Peyer's patch (tissue), 4 donors: Measurements from ENCODE around the gene CACNA1S. TPM values are rescaled to one million over a fixed set of nuclear protein-coding genes. Genes with fewer than 3 reads are reported as not detected.

Experiments
- DNase-seq, 3 donors: peaks; one replicate each; pipeline ENCODE4 v3.0.0-alpha.2; 2017 to 2019
- H3K27ac ChIP-seq, 4 donors: fragments of 200-600 bp; sonication (generic); one replicate each; pipeline ENCODE4 v1.5.1; 2016 to 2019
- H3K27me3 ChIP-seq, 2 donors: fragments of 200-600 bp; sonication (generic); one replicate each; pipeline ENCODE4 v1.5.1; 2019
- H3K36me3 ChIP-seq, 3 donors: fragments of 200-600 bp; sonication (generic); one replicate each; pipeline ENCODE4 v1.5.1; 2016 to 2019
- H3K4me1 ChIP-seq, 4 donors: fragments of 200-600 bp; sonication (generic); one replicate each; pipeline ENCODE4 v1.5.1; 2016 to 2019
- H3K4me3 ChIP-seq, 4 donors: fragments of 200-600 bp; sonication (generic); 1 replicate in 3 of 4; 2 replicates in 1 of 4; pipeline ENCODE4 v1.5.1; 2016 to 2019; ENCODE audit warnings: mild to moderate bottlenecking in 1 of 4
- H3K9me3 ChIP-seq, 4 donors: fragments of 200-600 bp; sonication (generic); one replicate each; pipeline ENCODE4 v1.5.1; 2016 to 2019; ENCODE audit warnings: mild to moderate bottlenecking in 1 of 4
- CTCF ChIP-seq, 6 experiments: fragments of 450-650 bp in 4 of 6; fragments of 200-600 bp in 2 of 6; sonication (generic) in 1 of 6; IDR thresholded peaks; one replicate each; pipeline ENCODE4 v1.5.1; 2017 to 2019; ENCODE audit warnings: antibody characterized with exemption in 6 of 6, mild to moderate bottlenecking in 3 of 6, moderate library complexity in 1 of 6
- POLR2A ChIP-seq, 2 donors: fragments of 450-650 bp; IDR thresholded peaks; one replicate each; pipeline ENCODE4 v1.5.1; 2017; ENCODE audit warnings: antibody characterized with exemption in 2 of 2, mild to moderate bottlenecking in 2 of 2, moderate library complexity in 2 of 2
- total RNA-seq, 4 donors: library from RNA; depleted of rRNA; stranded (reverse); fragments of >200 nt; gene quantifications; one replicate each; pipeline ENCODE4 v1.1.0, GENCODE V29; 2016

The CACNA1S gene
- total RNA-seq, 4 donors from 2014 or later = not detected

- TF ChIP-seq POLR2A (IDR thresholded peaks at IDR 0.05) = no peak
- no peak for TF ChIP-seq CTCF (IDR thresholded peaks at IDR 0.05)
- H3K9me3 ChIP-seq = no peaks in the 10 kb centered on the region
- H3K27ac ChIP-seq = no peak overlapping the region
- no peaks in the 10 kb centered on the region for H3K27me3 ChIP-seq
- DNase-seq = no peak
- H3K4me1 ChIP-seq = no peaks in the 10 kb centered on the region
- H3K36me3 ChIP-seq = no peaks in the 10 kb centered on the region
- H3K4me3 ChIP-seq = no peak overlapping the region
Measured at GRCh38 chr1:201048521-201048920, 63.7 kb downstream of the CACNA1S start.

DNA sequence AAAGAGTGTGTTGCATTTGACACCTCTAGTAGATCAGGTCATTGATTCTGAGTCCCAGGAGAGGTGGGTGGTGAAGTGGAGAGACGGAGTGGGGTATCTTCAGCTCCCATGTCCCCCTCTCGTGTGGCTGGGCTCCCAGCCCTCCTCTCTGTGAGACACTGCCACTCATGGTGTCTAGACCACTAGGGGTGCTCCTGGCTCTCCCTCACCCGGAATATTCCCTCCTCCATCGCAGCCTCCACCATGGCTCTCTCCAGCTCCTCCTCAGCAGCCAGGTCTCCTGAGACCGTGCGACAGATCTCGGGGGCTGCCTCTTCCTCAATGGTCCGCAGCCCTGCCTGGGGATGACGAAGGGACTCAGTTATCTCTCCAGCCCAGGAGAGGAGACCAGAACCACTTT, 68.1 kb downstream of the CACNA1S start:
- no peak for TF ChIP-seq POLR2A (IDR thresholded peaks at IDR 0.05)
- TF ChIP-seq CTCF (IDR thresholded peaks at IDR 0.05) = no peak
- DNase-seq = no peak
- no peak overlapping the region for H3K4me3 ChIP-seq
- no peaks in the 10 kb centered on the region for H3K9me3 ChIP-seq
- no peaks in the 10 kb centered on the region for H3K4me1 ChIP-seq
- H3K36me3 ChIP-seq = no peaks in the 10 kb centered on the region
- H3K27ac ChIP-seq = no peak overlapping the region
- no peaks in the 10 kb centered on the region for H3K27me3 ChIP-seq

- Histone ChIP-seq H3K27ac (no peak overlapping the region), H3K36me3 (no peaks in the 10 kb centered on the region), H3K4me3 (no peak overlapping the region), H3K27me3 (no peaks in the 10 kb centered on the region), H3K4me1 (no peaks in the 10 kb centered on the region), H3K9me3 (no peaks in the 10 kb centered on the region)
- TF ChIP-seq POLR2A (IDR thresholded peaks at IDR 0.05) (no peak), CTCF (IDR thresholded peaks at IDR 0.05) (peak; percentile 84 to 94 (median 91))
- DNase-seq = peak; percentile 68 to 88 (median 75)
Measured at GRCh38 chr1:201042779-201043461, 69.3 kb downstream of the CACNA1S start.

DNA sequence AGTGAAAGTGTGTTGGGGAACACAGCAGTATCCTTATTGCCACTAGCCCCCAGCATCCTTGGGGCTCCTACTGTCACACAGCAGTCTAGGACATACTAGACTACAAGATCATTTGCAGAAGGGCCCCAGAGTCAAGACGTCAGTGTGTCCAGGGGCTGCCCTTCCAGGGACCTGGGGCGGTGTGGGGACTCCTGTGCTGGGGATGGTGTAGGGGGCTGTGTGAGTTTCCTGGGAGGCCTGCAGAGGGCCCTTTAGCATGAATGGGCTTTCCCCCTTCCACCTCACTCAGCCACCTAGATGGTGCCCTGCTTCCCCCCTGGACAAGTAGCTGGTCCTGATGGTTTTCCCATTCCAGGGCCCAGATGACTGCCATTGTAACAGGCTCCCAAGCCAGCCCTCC, 71.2 kb downstream of the CACNA1S start:
- no peaks in the 10 kb centered on the region for H3K27me3 ChIP-seq
- no peak for TF ChIP-seq CTCF (IDR thresholded peaks at IDR 0.05)
- H3K4me3 ChIP-seq = no peak overlapping the region
- H3K36me3 ChIP-seq = no peaks in the 10 kb centered on the region
- DNase-seq = no peak
- no peaks in the 10 kb centered on the region for H3K9me3 ChIP-seq
- no peaks in the 10 kb centered on the region for H3K4me1 ChIP-seq
- no peak overlapping the region for H3K27ac ChIP-seq

DNA sequence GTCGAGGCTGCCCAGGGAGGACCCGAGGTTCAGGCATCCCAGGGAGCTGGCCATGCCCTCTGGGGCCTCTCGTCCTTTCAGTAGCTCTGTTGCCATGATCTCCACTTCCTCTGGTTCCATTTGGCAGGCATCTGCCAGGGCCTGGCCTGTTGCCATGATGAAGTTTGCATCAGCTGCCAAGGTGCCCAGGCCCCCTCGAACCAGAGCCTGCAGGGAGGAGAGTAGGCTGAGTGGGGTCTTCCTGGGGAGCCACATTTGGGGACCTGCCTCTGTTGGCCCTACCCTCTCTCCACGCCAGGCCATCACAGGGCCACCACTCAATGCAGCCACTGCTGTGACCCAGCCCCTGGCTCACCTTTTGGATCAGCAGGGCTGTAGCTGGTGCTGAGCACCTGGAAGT, 72.3 kb downstream of the CACNA1S start:
- no peak overlapping the region for H3K4me3 ChIP-seq
- H3K36me3 ChIP-seq = no peaks in the 10 kb centered on the region
- H3K4me1 ChIP-seq = no peaks in the 10 kb centered on the region
- H3K27me3 ChIP-seq = no peaks in the 10 kb centered on the region
- TF ChIP-seq POLR2A (IDR thresholded peaks at IDR 0.05) (no peak), CTCF (IDR thresholded peaks at IDR 0.05) (no peak)
- DNase-seq = no peak
- H3K27ac ChIP-seq = no peak overlapping the region
- H3K9me3 ChIP-seq = no peaks in the 10 kb centered on the region

DNA sequence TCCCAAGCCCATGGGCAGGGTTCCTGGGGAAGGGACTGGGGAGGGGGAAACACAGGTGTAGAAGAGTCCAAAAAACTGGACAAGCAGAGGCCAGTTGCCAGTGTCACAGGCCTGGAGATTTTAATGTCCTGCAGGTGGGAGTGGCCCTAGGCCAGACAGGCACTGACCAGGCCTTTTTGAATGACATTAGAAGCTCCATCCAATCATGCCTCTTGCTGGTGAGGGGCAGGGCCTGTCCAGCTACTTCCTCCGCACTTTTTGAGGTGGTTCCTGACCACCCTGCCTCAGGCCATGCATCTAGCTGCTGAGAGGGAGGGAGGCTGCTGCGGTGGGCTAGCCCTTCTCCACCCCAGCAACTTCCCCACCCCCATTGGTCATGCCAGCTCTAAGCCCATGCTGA, 72.8 kb downstream of the CACNA1S start:
- no peaks in the 10 kb centered on the region for H3K4me1 ChIP-seq
- TF ChIP-seq POLR2A (IDR thresholded peaks at IDR 0.05) (no peak), CTCF (IDR thresholded peaks at IDR 0.05) (no peak)

More for the DNA sequence above, 72.8 kb downstream of the CACNA1S start:
- no peak overlapping the region for H3K27ac ChIP-seq
- no peaks in the 10 kb centered on the region for H3K9me3 ChIP-seq
- H3K36me3 ChIP-seq = no peaks in the 10 kb centered on the region
- no peak for DNase-seq
- H3K4me3 ChIP-seq = no peak overlapping the region
- no peaks in the 10 kb centered on the region for H3K27me3 ChIP-seq
